ENCODE results near the gene DENND1A. TPM values are rescaled to one million over a fixed set of nuclear protein-coding genes. Genes with fewer than 3 reads are reported as not detected.

DENND1A gene
- total and polyA plus RNA-seq, 2 of the 13 experiments (the other 11 are each of a cell fraction or from before 2014, with no cell fraction given), result 14.8 to 30.1 TPM

DNA sequence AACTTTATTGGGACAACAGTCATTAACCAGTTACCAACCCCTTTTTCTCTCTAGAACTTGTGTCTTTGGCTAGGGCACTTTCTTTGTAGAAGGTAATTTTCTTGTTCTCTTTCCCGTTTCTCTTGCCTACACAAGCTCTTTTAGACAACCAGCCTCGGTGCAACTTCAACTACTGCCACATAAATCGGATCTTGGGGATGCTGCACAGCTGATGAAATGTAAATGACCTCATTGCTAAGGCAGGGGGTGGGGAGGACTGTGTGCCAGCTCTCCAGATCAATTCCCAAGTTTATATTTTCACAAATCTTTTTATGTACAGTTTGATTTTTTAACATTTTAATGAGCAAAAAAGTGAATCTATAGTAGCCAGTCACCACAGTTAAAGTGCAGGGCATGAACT is 157.6 kb downstream of the DENND1A start (continued):
- TF ChIP-seq, protein P1, sequence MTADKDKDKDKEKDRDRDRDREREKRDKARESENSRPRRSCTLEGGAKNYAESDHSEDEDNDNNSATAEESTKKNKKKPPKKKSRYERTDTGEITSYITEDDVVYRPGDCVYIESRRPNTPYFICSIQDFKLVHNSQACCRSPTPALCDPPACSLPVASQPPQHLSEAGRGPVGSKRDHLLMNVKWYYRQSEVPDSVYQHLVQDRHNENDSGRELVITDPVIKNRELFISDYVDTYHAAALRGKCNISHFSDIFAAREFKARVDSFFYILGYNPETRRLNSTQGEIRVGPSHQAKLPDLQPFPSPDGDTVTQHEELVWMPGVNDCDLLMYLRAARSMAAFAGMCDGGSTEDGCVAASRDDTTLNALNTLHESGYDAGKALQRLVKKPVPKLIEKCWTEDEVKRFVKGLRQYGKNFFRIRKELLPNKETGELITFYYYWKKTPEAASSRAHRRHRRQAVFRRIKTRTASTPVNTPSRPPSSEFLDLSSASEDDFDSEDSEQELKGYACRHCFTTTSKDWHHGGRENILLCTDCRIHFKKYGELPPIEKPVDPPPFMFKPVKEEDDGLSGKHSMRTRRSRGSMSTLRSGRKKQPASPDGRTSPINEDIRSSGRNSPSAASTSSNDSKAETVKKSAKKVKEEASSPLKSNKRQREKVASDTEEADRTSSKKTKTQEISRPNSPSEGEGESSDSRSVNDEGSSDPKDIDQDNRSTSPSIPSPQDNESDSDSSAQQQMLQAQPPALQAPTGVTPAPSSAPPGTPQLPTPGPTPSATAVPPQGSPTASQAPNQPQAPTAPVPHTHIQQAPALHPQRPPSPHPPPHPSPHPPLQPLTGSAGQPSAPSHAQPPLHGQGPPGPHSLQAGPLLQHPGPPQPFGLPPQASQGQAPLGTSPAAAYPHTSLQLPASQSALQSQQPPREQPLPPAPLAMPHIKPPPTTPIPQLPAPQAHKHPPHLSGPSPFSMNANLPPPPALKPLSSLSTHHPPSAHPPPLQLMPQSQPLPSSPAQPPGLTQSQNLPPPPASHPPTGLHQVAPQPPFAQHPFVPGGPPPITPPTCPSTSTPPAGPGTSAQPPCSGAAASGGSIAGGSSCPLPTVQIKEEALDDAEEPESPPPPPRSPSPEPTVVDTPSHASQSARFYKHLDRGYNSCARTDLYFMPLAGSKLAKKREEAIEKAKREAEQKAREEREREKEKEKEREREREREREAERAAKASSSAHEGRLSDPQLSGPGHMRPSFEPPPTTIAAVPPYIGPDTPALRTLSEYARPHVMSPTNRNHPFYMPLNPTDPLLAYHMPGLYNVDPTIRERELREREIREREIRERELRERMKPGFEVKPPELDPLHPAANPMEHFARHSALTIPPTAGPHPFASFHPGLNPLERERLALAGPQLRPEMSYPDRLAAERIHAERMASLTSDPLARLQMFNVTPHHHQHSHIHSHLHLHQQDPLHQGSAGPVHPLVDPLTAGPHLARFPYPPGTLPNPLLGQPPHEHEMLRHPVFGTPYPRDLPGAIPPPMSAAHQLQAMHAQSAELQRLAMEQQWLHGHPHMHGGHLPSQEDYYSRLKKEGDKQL (CRISPR knock-in tag; IDR thresholded peaks at IDR 0.05; ENCODE audit: low read depth), result no peak
- TF ChIP-seq MZF1 (CRISPR knock-in tag; IDR thresholded peaks at IDR 0.05; ENCODE audit: borderline replicate concordance), result no peak
- no peak for TF ChIP-seq TEAD2 (CRISPR knock-in tag; IDR thresholded peaks at IDR 0.05)
- TF ChIP-seq, protein P2, sequence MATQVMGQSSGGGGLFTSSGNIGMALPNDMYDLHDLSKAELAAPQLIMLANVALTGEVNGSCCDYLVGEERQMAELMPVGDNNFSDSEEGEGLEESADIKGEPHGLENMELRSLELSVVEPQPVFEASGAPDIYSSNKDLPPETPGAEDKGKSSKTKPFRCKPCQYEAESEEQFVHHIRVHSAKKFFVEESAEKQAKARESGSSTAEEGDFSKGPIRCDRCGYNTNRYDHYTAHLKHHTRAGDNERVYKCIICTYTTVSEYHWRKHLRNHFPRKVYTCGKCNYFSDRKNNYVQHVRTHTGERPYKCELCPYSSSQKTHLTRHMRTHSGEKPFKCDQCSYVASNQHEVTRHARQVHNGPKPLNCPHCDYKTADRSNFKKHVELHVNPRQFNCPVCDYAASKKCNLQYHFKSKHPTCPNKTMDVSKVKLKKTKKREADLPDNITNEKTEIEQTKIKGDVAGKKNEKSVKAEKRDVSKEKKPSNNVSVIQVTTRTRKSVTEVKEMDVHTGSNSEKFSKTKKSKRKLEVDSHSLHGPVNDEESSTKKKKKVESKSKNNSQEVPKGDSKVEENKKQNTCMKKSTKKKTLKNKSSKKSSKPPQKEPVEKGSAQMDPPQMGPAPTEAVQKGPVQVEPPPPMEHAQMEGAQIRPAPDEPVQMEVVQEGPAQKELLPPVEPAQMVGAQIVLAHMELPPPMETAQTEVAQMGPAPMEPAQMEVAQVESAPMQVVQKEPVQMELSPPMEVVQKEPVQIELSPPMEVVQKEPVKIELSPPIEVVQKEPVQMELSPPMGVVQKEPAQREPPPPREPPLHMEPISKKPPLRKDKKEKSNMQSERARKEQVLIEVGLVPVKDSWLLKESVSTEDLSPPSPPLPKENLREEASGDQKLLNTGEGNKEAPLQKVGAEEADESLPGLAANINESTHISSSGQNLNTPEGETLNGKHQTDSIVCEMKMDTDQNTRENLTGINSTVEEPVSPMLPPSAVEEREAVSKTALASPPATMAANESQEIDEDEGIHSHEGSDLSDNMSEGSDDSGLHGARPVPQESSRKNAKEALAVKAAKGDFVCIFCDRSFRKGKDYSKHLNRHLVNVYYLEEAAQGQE (IDR thresholded peaks at IDR 0.05; ENCODE audit: borderline replicate concordance in 1 of 2, low read depth in 1 of 2, low read length in 2 of 2), result no peak
